ENCODE data around the gene ELN. TPM values are rescaled to one million over a fixed set of nuclear protein-coding genes. Genes with fewer than 3 reads are reported as not detected.

Gene ELN
- total RNA-seq, 1 experiment from 2014 or later = 0.26 TPM

GRCh38 chr7:73994023-73994422 is 34.0 kb upstream of the ELN start:
- H3K9me3 ChIP-seq (ENCODE audit: control insufficient read depth, insufficient read depth, low read depth, low read length) = no peaks in the 10 kb centered on the region
- no peaks in the 10 kb centered on the region for H3K36me3 ChIP-seq (ENCODE audit: control insufficient read depth, insufficient read depth, low read length)
- ChIA-PET CTCF (no interaction called here), POLR2A (no interaction called here)
- no peak overlapping the region for H3K4me3 ChIP-seq (ENCODE audit: low read depth in 2 of 2, low read length in 2 of 2)
- no peaks in the 10 kb centered on the region for H3K4me1 ChIP-seq (ENCODE audit: control insufficient read depth, insufficient read depth, low read length)
- intact Hi-C loops (cut with micrococcal nuclease; ENCODE audit: unreplicated experiment) = no loop called here
- H3K27ac ChIP-seq (ENCODE audit: low read length) = no peak overlapping the region
- H3K27me3 ChIP-seq (ENCODE audit: control insufficient read depth, insufficient read depth, low read length) = no peaks in the 10 kb centered on the region
- ATAC-seq = no peak
- in situ Hi-C loops (cut with HindIII; ENCODE audit: low pct_unique_long_range_greater_than_20kb, low sequenced_read_pairs) = no loop called here
- no TSS peak for BruUV-seq (replicated peaks)
- DNase-seq (ENCODE audit: low read depth, low spot score) = no peak
- TF ChIP-seq TCF7L2 (IDR thresholded peaks at IDR 0.05; ENCODE audit: low read depth, low read length) = peak; percentile 87
- no peak for TF ChIP-seq SIN3A (IDR thresholded peaks at IDR 0.05; ENCODE audit: borderline replicate concordance, insufficient read depth, low read depth, low read length)

- no TSS peak for BruUV-seq (replicated peaks)
- no peak overlapping the region for H3K4me3 ChIP-seq (ENCODE audit: low read depth in 2 of 2, low read length in 2 of 2)
Observed at GRCh38 chr7:73994761-73995160, 33.2 kb upstream of the ELN start.

More at GRCh38 chr7:73994761-73995160, 33.2 kb upstream of the ELN start:
- CTCF ChIA-PET = no interaction called here
- no peaks in the 10 kb centered on the region for H3K36me3 ChIP-seq (ENCODE audit: control insufficient read depth, insufficient read depth, low read length)
- TF ChIP-seq TCF7L2 (IDR thresholded peaks at IDR 0.05; ENCODE audit: low read depth, low read length) (no peak), REST (IDR thresholded peaks at IDR 0.05; ENCODE audit: insufficient read depth in 1 of 2, low read depth in 2 of 2, low read length in 1 of 2) (no peak), SIN3A (IDR thresholded peaks at IDR 0.05; ENCODE audit: borderline replicate concordance, insufficient read depth, low read depth, low read length) (no peak), POLR2AphosphoS5 (IDR thresholded peaks at IDR 0.05; ENCODE audit: low read depth, low read length) (no peak), CTCF (IDR thresholded peaks at IDR 0.05) (no peak)
- intact Hi-C loops (cut with micrococcal nuclease; ENCODE audit: unreplicated experiment) (no loop called here), in situ Hi-C loops (cut with HindIII; ENCODE audit: low pct_unique_long_range_greater_than_20kb, low sequenced_read_pairs) (no loop called here)
- H3K9me3 ChIP-seq (ENCODE audit: control insufficient read depth, insufficient read depth, low read depth, low read length) = no peaks in the 10 kb centered on the region
- no peaks in the 10 kb centered on the region for H3K27me3 ChIP-seq (ENCODE audit: control insufficient read depth, insufficient read depth, low read length)
- POLR2A ChIA-PET = no interaction called here
- no peaks in the 10 kb centered on the region for H3K4me1 ChIP-seq (ENCODE audit: control insufficient read depth, insufficient read depth, low read length)
- H3K27ac ChIP-seq (ENCODE audit: low read length) = no peak overlapping the region
- no peak for DNase-seq (ENCODE audit: low read depth, low spot score)
- no peak for ATAC-seq
